Stimulated activated naive CD8-positive, alpha-beta T cell treated with anti-CD3 and anti-CD28 coated beads, Interleukin-15, amount 100 ng/mL, for 72 hours (primary cell): ENCODE measurements around the gene CGB7.
"Not testable (repeated sequence)": the region's sequence is repeated elsewhere in the genome, so short reads cannot be mapped to it uniquely, and the experiment has no call there.

Experiments
- ATAC-seq: fragments of 150-1000 bp; cut with Tn5 transposase; 2 replicates; pipeline ENCODE4 v1.10.0; 2021; ENCODE audit warnings: mild to moderate bottlenecking, moderate library complexity
- DNase-seq, 2 donors: peaks; one replicate each; pipeline ENCODE4 v3.0.0; 2021 to 2022
- H3K27ac Mint-ChIP-seq, 2 donors: one replicate each; pipeline ENCODE4 v1.8.0; 2022; ENCODE audit warnings: mild to moderate bottlenecking in 2 of 2, mixed read lengths in 2 of 2, moderate library complexity in 2 of 2
- H3K27me3 Mint-ChIP-seq: one replicate; pipeline ENCODE4 v1.8.0; 2022; ENCODE audit warnings: mixed read lengths
- H3K4me1 Mint-ChIP-seq: one replicate; pipeline ENCODE4 v1.8.0; 2022; ENCODE audit warnings: mild to moderate bottlenecking, mixed read lengths
- H3K4me3 Mint-ChIP-seq, 2 donors: one replicate each; pipeline ENCODE4 v1.8.0; 2022; ENCODE audit warnings: mild to moderate bottlenecking in 2 of 2, mixed read lengths in 2 of 2, moderate library complexity in 1 of 2
- H3K9me3 Mint-ChIP-seq, 2 donors: one replicate each; pipeline ENCODE4 v1.8.0; 2022; ENCODE audit warnings: mixed read lengths in 2 of 2

CGB7 gene

GRCh38 chr19:49036815-49037214 is 20.7 kb downstream of the CGB7 start, which contains the start of gene CGB1:
Gene CGB1, minus strand, starts transcription at chr19:49036895. Its CDS starts 184 bp downstream, at chr19:49036711.
- not testable (repeated sequence) for H3K27me3 Mint-ChIP-seq, H3K4me3 Mint-ChIP-seq, H3K9me3 Mint-ChIP-seq, H3K4me1 Mint-ChIP-seq
- ATAC-seq (peak; percentile 75), DNase-seq (peak; percentile 68 to 76)
- H3K27ac Mint-ChIP-seq: peak within 1 kb of the TSS in 1 of 2 donors; percentile 82

DNA sequence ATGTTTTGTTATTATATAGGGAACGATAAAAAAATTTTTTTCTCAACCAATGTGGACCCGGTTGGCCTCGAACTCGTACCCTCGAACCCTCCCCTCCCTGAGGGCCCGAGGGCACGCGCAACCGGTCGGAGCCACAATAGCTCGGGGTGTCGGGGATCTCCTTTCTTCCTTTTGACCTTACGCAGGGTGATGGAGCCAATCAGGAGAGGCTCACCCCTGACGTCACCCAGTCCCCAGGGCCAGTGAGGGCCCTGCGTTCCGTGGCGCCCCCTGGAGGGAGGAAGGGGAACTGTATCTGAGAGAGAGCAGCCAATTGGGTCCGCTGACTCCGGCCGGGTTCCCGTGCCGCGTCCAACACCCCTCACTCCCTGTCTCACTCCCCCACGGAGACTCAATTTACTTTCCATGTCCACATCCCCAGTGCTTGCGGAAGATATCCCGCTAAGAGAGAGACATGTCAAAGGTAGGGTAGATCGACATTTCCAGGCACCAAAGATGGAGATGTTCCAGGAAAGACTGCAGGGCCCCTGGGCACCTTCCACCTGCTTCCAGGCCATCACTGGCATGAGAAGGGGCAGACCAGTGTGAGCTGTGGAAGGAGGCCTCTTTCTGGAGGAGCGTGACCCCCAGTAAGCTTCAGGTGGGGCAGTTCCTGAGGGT is 25.8 kb downstream of the CGB7 start, which contains the start of gene CGB2:
Gene CGB2, plus strand, starts transcription at position 249 of the 660 bp plus-strand sequence. Its CDS starts 206 bp downstream, at position 455.
- H3K27me3 Mint-ChIP-seq, H3K9me3 Mint-ChIP-seq: not testable (repeated sequence)
- Mint-ChIP-seq H3K4me3 (peak within 1 kb of the TSS; percentile 75 to 82), H3K4me1 (peaks cover 10% of the 10 kb centered on the region), H3K27ac (peak within 1 kb of the TSS; percentile 88 to 100)
- DNase-seq (peak; percentile 88 to 91), ATAC-seq (peak; percentile 97)

DNA sequence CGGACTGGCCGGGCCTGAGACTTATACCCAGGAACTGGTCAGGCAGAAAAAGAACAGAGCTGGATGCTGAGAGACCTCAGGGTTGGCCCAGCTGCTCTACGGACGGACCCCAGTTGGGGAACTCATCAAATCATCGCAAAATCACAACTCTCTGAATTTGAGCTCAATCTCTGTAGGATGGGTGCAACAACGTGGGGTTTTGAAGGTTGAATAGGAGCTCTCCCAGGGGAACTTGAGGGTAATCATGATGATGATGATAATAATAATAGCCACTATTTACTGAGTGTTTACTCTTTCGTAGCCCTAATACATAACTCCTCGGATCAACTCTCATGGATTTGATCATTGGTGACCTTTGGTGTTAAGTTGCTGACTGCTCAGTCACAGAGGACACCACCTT is 27.2 kb downstream of the CGB7 start:
- H3K4me3 Mint-ChIP-seq, DNase-seq, H3K9me3 Mint-ChIP-seq, H3K27me3 Mint-ChIP-seq, ATAC-seq, H3K27ac Mint-ChIP-seq: not testable (repeated sequence)
- H3K4me1 Mint-ChIP-seq: peaks cover 10% of the 10 kb centered on the region

DNA sequence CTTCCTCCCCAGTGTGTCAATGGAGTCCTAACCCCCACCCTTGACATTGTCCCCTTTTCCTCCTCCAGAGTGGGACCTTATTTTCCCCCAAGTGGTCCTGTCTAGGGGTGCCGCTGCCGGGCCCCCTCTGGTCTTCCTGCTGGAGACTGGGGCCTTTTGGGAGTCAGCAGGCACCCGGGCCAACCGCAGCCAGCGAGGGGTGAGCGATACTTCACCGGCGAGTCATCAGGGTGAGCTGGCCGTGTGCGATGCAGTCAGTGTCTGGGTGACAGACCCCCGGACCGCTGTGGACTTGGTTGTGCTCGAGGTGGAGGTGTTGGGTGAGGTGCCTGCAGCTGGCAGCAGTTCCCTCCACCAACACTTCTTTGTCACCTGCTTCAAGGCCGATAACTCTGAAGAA is 27.8 kb downstream of the CGB7 start:
- Mint-ChIP-seq H3K4me1 (peaks cover 10% of the 10 kb centered on the region), H3K27ac (peak overlapping the region in 1 of 2 donors; percentile 68)
- H3K4me3 Mint-ChIP-seq, ATAC-seq, H3K9me3 Mint-ChIP-seq, H3K27me3 Mint-ChIP-seq, DNase-seq: not testable (repeated sequence)

- not testable (repeated sequence) for H3K27me3 Mint-ChIP-seq, H3K27ac Mint-ChIP-seq
These were observed 28.9 kb downstream of the CGB7 start for GRCh38 chr19:49028686-49029085.

DNA sequence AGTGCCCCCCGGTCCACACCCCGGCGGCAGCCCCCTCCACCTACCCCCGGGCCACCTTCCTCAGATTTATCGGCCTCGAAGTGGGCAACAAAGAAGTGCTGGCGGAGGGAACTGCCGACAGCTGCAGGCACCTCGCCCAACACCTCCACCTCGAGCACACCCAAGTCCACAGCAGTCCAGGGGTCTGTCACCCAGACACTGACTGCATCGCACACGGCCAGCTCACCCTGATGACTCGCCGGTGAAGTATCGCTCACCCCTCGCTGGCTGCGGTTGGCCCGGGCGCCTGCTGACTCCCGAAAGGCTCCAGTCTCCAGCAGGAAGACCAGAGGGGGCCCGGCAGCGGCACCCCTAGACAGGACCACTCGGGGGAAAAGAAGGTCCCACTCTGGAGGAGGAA is 31.9 kb downstream of the CGB7 start:
- not testable (repeated sequence) for ATAC-seq, DNase-seq, H3K4me3 Mint-ChIP-seq, H3K9me3 Mint-ChIP-seq, H3K27me3 Mint-ChIP-seq, H3K27ac Mint-ChIP-seq
- H3K4me1 Mint-ChIP-seq: peaks cover 11% of the 10 kb centered on the region

More at GRCh38 chr19:49028686-49029085, 28.9 kb downstream of the CGB7 start:
- H3K9me3 Mint-ChIP-seq, DNase-seq, ATAC-seq, H3K4me3 Mint-ChIP-seq: not testable (repeated sequence)
- H3K4me1 Mint-ChIP-seq: peaks cover 10% of the 10 kb centered on the region

DNA sequence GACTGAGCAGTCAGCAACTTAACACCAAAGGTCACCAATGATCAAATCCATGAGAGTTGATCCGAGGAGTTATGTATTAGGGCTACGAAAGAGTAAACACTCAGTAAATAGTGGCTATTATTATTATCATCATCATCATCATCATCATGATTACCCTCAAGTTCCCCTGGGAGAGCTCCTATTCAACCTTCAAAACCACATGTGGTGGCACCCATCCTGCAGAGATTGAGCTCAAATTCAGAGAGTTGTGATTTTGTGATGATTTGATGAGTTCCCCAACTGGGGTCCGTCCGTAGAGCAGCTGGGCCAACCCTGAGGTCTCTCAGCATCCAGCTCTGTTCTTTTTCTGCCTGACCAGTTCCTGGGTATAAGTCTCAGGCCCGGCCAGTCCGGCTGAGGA is 32.5 kb downstream of the CGB7 start:
- DNase-seq, ATAC-seq, H3K27ac Mint-ChIP-seq: not testable (repeated sequence)

GRCh38 chr19:49024233-49024632 is 33.3 kb downstream of the CGB7 start, which contains the start of gene CGB3:
Gene CGB3, minus strand, starts transcription at chr19:49024333. Its CDS starts 362 bp downstream, at chr19:49023971.
- H3K27me3 Mint-ChIP-seq: peaks cover 13% of the 10 kb centered on the region
- ATAC-seq, DNase-seq, H3K27ac Mint-ChIP-seq, H3K9me3 Mint-ChIP-seq, H3K4me3 Mint-ChIP-seq: not testable (repeated sequence)
- peaks cover 22% of the 10 kb centered on the region for H3K4me1 Mint-ChIP-seq

More for the DNA sequence above, 32.5 kb downstream of the CGB7 start:
- H3K4me1 Mint-ChIP-seq: peaks cover 15% of the 10 kb centered on the region
- H3K27me3 Mint-ChIP-seq, H3K4me3 Mint-ChIP-seq, H3K9me3 Mint-ChIP-seq: not testable (repeated sequence)

DNA sequence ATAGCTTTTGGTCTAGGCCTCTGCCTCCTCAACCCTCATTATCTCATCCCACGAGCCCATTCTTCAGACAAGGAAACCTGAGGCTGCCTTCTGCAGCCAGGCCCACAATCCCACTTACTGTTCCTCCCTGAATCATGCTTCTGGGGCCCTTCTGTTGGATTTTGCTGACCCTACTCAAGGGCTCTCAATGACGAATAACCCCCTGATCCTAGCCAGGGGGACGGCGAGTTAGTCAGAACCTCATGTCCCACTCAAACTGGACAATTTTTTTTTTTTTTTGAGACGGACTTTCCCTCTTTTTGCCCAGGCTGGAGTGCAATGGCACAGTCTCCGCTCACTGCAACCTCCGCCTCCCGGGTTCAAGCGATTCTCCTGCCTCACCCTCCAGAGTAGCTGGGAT is 35.4 kb downstream of the CGB7 start:
- Mint-ChIP-seq H3K9me3 (no peaks in the 10 kb centered on the region), H3K27ac (no peak overlapping the region), H3K27me3 (peaks cover 19% of the 10 kb centered on the region), H3K4me3 (no peak overlapping the region), H3K4me1 (peaks cover 33% of the 10 kb centered on the region)
- ATAC-seq: no peak
- no peak for DNase-seq

DNA sequence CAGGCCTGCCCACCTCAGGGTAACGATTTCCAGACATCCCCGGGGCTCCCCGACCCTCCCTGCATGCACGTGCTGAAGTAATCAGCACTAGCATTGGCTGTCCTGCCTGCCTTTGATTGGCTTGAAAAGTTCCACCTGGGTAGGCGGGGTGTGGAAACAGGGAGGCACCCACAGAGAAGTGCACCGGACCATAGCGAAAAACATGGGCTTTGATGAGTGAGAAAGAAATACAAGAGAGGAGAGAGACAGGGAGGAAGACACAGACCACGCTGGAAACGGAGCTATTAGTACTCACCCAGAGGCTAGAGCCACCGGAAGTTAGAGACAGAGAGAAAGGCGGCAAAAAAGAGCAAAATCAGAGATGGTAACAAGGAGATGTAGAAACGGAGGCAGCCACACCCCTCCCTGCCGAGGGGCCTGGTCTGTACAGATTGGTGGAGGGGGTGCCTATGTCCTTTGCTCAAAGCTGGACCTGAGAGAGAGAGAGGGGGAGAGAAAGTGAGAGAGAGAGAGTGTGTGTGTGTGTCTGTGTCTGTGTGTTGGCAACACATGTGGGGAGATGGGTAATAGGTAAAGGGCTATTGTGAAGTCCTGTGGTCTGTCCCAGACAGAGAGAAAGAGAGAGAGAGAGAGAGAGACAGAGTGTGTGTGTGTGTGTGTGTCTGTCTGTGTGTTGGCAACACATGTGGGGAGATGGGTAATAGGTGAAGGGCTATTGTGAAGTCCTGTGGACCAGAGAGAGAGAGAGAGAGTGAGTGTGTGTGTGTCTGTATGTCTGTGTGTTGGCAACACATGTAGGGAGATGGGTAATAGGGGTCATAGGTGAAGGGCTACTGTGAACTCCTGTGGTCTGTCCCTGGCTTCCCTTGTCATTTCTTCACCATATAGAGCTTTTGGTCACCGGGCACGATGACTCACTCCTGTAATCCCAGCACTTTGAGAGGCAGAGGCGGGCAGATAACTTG is 36.3 kb downstream of the CGB7 start:
- peaks cover 33% of the 10 kb centered on the region for H3K4me1 Mint-ChIP-seq
- peak overlapping the region in 1 of 2 donors; percentile 10 for H3K27ac Mint-ChIP-seq
- DNase-seq (no peak), ATAC-seq (peak; percentile 24)
- H3K4me3 Mint-ChIP-seq: no peak overlapping the region
- no peaks in the 10 kb centered on the region for H3K9me3 Mint-ChIP-seq
- H3K27me3 Mint-ChIP-seq: peaks cover 19% of the 10 kb centered on the region

- ATAC-seq: no peak
- Mint-ChIP-seq H3K4me1 (peaks cover 33% of the 10 kb centered on the region), H3K4me3 (peak overlapping the region in 1 of 2 donors; percentile 79), H3K27me3 (peaks cover 19% of the 10 kb centered on the region), H3K27ac (peak overlapping the region in 1 of 2 donors; percentile 78), H3K9me3 (no peaks in the 10 kb centered on the region)
- DNase-seq: no peak
These were observed 37.2 kb downstream of the CGB7 start for GRCh38 chr19:49020342-49020741.

DNA sequence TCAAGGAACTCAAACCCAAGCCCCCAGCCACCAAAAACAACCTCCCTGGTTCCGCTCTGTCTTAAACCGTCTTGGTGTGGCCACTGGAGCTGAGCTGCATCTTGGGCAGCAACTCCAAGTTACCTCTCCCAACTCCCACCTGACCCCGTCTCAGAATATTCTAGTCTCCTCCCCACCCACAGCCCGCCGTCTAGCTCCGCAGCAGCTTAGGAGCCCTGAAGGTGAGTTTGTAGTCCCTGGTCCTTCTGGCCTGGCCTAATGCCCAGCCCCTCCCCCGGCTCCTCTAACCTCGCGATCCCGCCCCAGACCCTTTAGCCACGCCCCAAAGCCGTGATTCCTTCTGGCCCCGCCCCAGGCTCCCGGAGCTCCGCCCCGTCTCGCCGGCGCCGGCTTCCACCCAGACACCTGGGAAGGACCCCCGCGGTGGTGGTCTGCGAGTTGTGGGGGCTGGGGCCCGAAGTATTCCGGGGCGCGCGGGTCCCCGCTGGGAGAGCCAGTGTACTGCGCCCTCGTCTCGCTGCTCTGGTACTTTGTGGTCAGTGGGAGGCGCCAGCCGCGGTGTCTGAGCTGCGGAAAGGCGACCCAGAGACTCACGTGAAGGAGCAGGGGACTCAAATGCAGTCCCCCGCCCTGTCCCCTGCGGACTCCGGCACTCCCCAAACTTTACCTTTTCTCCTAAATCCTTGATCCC is 38.2 kb downstream of the CGB7 start:
- ATAC-seq (peak; percentile 44), DNase-seq (peak; percentile 54 to 64)
- peak overlapping the region; percentile 79 to 84 for H3K4me3 Mint-ChIP-seq
- H3K27me3 Mint-ChIP-seq: peaks cover 19% of the 10 kb centered on the region
- peaks cover 33% of the 10 kb centered on the region for H3K4me1 Mint-ChIP-seq
- H3K9me3 Mint-ChIP-seq: no peaks in the 10 kb centered on the region
- peak overlapping the region in 1 of 2 donors; percentile 88 for H3K27ac Mint-ChIP-seq

GRCh38 chr19:49018388-49019241 is 38.9 kb downstream of the CGB7 start:
- H3K4me1 Mint-ChIP-seq: peaks cover 33% of the 10 kb centered on the region
- H3K27ac Mint-ChIP-seq: not testable (repeated sequence)

GRCh38 chr19:49017666-49018351 is 39.7 kb downstream of the CGB7 start:
- ATAC-seq (peak; percentile 83), DNase-seq (peak; percentile 65 to 72)
- peaks cover 33% of the 10 kb centered on the region for H3K4me1 Mint-ChIP-seq

More at GRCh38 chr19:49018388-49019241, 38.9 kb downstream of the CGB7 start:
- Mint-ChIP-seq H3K4me3 (peak overlapping the region; percentile 79 to 84), H3K27me3 (peaks cover 19% of the 10 kb centered on the region)
- ATAC-seq, H3K9me3 Mint-ChIP-seq, DNase-seq: not testable (repeated sequence)

More at GRCh38 chr19:49017666-49018351, 39.7 kb downstream of the CGB7 start:
- Mint-ChIP-seq H3K27ac (peak overlapping the region in 1 of 2 donors; percentile 29), H3K27me3 (peaks cover 19% of the 10 kb centered on the region), H3K9me3 (no peaks in the 10 kb centered on the region), H3K4me3 (peak overlapping the region; percentile 79 to 84)
